Measurements from ENCODE around the gene ADH5.

DNA sequence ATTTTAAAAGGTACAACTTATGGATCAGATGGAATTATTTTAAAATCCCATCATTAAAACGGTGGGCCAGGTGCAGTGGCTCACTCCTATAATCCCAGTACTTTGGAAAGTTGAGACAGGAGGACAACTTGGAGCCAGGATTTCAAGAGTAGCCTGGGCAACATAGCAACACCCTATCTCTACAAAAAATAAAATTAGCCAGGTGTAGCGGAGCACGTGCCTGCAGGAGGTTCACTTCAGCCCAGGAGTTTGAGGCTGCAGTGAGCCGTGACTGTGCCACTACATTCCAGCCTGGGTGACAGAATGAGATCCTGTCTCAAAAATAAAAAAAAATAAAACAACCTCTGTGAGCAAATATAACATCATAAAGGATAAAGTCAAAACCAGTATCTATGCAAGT lies 11.4 kb downstream of the ADH5 start:
- TF ChIP-seq CTCF (IDR thresholded peaks at IDR 0.05; ENCODE audit: insufficient read depth, low read length), result no peak
- TF ChIP-seq SPI1 (IDR thresholded peaks at IDR 0.05; ENCODE audit: borderline replicate concordance, low read depth), result no peak
- no peak for TF ChIP-seq GABPA (IDR thresholded peaks at IDR 0.05; ENCODE audit: low read depth)
- no peak for TF ChIP-seq POLR2AphosphoS5 (IDR thresholded peaks at IDR 0.05; ENCODE audit: low read depth)
